Measurements from ENCODE around the gene SRSF10.
"Not testable (repeated sequence)": the region's sequence is repeated elsewhere in the genome, so short reads cannot be mapped to it uniquely, and the experiment has no call there.

The SRSF10 gene

GRCh38 chr1:23997812-23998211 lies 17.7 kb upstream of the SRSF10 start:
- DNase-seq (ENCODE audit: low read depth in 3 of 3): no peak

- no peak for DNase-seq (ENCODE audit: low read depth in 3 of 3)
Measured at GRCh38 chr1:23996700-23997229, 16.6 kb upstream of the SRSF10 start.

DNA sequence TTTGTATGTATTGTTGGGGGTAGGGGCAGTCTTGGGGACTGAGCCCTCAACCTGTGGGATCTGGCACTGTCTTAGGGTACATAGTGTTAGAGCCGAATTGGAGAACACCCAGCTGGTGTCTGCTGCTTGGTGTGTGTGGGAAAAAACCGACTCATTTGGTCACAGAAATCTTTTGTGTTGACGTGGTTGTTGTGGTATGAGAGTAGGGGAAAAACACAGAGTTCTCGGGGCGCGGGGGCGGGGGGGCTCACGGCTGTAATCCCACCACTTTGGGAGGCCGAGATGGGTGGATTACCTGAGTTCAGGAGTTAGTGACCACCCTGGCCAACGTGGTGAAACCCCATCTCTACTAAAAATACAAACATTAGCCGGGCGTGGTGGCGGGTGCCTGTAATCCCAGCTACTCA lies 15.3 kb upstream of the SRSF10 start:
- DNase-seq (ENCODE audit: low read depth in 3 of 3): no peak

DNA sequence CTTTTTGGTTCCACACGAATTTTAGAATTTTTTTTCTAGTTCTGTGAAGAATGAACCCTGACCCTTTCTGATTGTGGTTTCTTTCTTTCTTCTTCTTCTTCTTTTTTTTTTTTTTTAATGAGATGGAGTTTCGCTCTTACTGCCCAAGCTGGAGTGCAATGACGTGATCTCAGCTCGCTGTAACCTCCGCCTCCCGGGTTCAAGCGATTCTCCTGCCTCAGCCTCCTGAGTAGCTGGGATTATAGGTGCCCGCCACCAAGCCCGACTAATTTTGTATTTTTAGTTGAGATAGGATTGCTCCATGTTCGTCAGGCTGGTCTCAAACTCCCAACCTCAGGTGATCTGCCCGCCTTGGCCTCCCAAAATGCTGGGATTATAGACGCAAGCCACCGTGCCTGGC lies 11.9 kb upstream of the SRSF10 start:
- DNase-seq (ENCODE audit: low read depth in 3 of 3): not testable (repeated sequence)

- no peak for DNase-seq (ENCODE audit: low read depth in 3 of 3)
Measured at GRCh38 chr1:23989263-23989662, 9.1 kb upstream of the SRSF10 start.

- not testable (repeated sequence) for DNase-seq (ENCODE audit: low read depth in 3 of 3)
Measured at GRCh38 chr1:23987038-23987437, 6.9 kb upstream of the SRSF10 start.

- DNase-seq (ENCODE audit: low read depth in 3 of 3): no peak
Measured at GRCh38 chr1:23984417-23985186, 4.5 kb upstream of the SRSF10 start.

GRCh38 chr1:23980728-23981070 lies 572 bp upstream of the SRSF10 start:
- DNase-seq (ENCODE audit: low read depth in 3 of 3): peak; percentile 19 to 54 (median 49)

- DNase-seq (ENCODE audit: low read depth in 3 of 3): no peak
Measured at GRCh38 chr1:23979387-23979880, 693 bp downstream of the SRSF10 start.

DNA sequence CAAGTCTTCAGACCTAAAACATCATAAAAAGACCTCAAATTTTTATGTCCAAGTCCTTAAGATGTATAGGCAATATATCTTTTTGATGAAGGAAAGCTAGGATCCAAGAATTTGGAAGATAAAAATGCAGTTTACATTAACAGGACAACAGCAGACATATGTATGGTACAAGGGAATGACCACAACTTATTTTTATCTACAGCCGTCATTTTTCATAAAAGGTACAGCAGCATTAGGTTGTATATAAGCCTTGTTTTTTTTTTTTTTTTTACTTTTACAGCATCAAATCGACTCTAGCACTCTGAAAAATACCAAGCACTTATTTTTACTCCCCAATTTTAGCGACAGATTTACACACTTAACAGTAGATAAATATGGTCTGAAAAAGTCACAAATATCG lies 1.3 kb downstream of the SRSF10 start:
- DNase-seq (ENCODE audit: low read depth in 3 of 3): no peak

DNA sequence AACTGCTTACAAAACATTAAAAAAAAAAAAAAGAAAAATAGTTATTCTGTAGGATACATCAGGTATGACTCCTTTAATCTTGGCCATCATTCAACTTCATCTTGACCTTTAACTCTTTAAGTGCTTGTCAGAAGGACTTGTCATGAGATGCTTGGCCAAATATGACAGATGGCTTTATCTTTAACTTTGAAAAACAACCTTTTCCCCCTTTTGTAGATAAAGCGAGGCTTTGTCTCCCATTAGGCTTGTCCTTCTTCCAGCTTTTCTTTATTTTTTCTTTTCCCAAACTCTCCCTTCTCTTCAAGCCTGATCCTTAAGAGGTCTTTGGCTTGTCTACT lies 2.3 kb downstream of the SRSF10 start:
- DNase-seq (ENCODE audit: low read depth in 3 of 3): no peak

DNA sequence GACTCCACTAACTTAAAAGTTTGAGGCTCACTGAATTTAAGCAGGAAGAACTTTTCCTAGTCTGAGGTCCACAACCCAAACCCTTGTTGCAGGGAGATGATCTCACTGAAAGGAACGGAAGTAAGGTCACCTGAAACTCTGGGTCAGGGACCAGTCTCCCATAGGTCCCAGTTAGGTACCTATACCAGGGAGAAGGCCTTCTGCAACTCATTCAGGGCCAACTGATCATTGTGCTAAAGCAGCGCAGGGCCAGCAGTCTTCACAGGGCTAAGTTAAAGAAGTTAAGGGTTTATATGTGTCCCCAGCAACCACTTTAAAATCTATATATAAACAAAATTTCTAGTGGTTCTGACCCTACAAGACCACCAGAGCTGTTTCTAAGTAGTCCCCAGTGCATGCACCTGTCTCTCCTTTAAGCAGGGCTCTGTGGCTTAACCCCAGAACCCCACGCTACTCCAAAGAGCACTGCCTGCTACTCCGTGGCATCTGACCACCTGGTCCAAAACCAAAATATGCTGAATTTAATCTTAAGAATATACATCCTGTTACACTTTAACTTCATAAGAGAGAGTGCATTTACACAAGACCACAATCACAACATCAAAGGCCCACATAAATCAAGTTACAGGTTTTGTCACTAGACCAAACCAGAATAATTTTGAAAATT lies 2.8 kb downstream of the SRSF10 start:
- no peak for DNase-seq (ENCODE audit: low read depth in 3 of 3)

DNA sequence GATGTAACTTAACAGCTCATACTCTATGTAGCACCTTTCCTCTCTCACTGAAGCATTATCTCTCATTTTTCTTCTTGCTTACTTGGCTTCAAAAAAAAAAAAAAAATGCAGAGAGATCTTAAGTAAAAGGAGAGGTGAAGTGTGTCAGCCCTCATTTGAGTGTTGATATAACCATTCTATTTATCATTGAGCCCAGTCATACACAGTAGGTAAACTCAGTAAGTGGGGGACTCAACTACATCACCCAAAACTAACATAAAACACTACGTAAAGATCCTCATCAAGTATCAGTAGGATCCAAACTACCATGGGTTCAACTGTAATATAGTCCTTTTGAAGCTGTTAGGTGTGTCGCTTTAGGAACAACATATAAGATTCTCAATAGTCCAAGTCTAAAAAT lies 12.3 kb downstream of the SRSF10 start:
- no peak for DNase-seq (ENCODE audit: low read depth in 3 of 3)

- DNase-seq (ENCODE audit: low read depth in 3 of 3): no peak
Measured at GRCh38 chr1:23966973-23967493, 13.1 kb downstream of the SRSF10 start.

DNA sequence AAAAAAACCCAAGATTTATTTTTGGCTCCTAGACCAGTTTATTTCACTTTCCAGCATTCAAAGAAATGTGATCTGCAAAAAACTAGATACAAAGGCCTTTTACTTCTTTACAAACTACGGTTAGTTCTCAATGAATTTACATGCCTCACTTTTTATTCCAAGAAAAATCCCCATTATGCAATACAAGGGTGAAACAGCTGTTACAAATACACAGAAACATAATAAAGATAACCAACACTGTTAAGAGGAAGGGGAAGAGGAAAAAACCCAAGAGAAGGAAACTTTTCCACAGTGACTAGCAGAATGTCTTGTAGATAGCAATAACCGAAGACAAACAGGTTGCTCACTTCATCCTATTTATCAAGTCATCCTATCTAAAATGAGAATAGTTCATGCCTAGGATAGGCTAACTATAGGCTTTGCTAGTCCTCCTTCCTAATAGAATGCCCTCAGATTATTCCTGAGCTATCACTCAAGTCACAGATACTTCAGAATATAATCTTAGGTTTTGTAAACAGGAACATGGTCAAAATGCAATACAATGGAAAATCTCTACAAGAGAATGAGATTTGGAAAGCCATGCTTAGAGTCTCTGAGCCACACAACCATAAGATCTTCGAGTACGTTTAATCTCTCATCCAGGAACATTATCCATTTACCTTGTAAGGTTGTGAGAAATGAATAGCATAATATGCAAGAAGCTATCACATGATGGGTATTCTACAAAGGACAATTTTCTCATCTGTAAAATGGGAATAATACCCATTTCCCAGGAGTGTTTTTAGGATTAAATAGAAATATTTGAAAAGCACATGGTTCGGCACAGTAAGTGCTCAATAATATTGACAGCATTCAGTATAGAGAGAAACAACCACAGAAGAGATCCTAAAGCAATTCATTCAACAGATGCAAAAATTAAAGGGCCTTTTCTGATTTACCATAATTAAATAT lies 15.1 kb downstream of the SRSF10 start:
- no peak for DNase-seq (ENCODE audit: low read depth in 3 of 3)

DNA sequence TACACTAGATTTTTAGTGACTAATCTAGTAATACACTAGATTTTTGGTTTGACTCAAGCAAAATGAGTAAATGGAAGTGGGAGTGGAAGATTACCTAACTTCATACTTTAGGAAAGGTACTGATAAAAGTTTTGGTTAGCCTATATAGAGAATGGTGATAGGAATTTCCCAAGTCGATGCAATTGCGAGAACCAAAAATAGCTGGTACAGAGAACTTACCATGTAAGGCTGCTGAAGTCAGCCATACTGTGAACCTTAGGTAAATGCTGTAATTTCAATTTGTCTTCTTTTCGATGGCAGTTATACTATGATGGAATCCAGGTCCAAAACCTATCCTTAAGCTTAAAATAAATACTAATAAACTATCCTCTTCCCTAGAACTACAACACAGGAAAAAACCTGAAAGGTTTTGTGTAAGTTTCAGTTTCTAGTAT lies 15.9 kb downstream of the SRSF10 start:
- no peak for DNase-seq (ENCODE audit: low read depth in 3 of 3)

- DNase-seq (ENCODE audit: low read depth in 3 of 3): no peak
Measured at GRCh38 chr1:23963617-23964234, 16.4 kb downstream of the SRSF10 start.

DNA sequence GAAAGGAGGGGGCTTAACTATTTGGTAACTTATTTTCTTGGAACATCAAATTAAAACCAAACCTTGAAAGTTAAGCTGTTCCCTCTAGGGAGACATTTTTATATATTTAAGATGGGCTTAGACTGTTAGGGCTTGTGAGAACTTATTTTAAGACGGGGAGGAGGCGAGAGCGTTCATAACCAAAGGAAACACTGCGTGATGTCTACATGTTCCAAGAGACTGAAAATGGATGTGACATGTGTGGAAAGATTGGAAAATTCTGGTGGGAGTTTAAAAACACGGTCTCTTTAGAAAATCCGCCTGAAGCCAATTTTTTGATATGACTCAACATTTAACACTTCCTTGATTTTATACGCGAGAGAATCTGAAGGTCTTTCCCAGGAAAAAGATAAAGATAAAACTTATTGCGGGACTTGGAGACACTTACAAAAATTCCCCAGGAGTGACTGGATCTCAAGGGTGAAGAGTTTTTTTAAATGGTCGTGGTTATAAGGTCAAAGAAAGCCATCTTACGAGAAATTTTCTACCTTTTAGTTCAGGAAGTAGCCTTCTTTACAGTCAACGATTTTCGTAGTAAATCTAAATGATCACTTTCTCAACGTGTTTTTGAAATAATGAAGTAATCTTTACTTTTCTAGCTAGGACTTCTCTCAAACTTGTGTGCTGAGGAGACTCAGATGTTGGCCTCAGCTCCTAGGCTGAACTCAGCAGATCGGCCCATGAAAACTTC lies 19.7 kb downstream of the SRSF10 start:
- no peak for DNase-seq (ENCODE audit: low read depth in 3 of 3)

GRCh38 chr1:23959461-23960290 lies 20.5 kb downstream of the SRSF10 start, which contains the start of gene PNRC2:
Gene PNRC2 (plus strand): TSS chr1:23959828. CDS start chr1:23961458, 1,630 bp downstream.
- peak; percentile 92 to 96 (median 94) for DNase-seq (ENCODE audit: low read depth in 3 of 3)
